Measurements from ENCODE around the gene HLA-G. TPM values are rescaled to one million over a fixed set of nuclear protein-coding genes. Genes with fewer than 3 reads are reported as not detected.
"Not testable (repeated sequence)": the region's sequence is repeated elsewhere in the genome, so short reads cannot be mapped to it uniquely, and the experiment has no call there.

Gene HLA-G
- total RNA-seq = 0.29 to 0.70 TPM (median 0.56 TPM) in 3 replicates

DNA sequence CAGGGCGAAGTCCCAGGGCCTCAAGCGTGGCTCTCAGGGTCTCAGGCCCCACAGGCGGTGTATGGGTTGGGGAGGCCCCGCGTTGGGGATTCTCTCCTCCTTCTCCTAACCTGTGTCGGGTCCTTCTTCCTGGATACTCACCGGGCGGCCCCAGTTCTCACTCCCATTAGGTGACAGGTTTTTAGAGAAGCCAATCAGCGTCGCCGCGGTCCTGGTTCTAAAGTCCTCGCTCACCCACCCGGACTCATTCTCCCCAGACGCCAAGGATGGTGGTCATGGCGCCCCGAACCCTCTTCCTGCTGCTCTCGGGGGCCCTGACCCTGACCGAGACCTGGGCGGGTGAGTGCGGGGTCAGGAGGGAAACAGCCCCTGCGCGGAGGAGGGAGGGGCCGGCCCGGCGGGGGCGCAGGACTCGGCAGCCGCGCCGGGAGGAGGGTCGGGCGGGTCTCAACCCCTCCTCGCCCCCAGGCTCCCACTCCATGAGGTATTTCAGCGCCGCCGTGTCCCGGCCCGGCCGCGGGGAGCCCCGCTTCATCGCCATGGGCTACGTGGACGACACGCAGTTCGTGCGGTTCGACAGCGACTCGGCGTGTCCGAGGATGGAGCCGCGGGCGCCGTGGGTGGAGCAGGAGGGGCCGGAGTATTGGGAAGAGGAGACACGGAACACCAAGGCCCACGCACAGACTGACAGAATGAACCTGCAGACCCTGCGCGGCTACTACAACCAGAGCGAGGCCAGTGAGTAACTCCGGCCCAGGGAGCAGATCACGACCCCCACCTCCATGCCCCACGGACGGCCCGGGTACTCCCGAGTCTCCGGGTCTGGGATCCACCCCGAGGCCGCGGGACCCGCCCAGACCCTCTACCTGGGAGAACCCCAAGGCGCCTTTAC, at the start of gene HLA-G:
Gene HLA-G, plus strand, starts transcription at position 247 of the 892 bp plus-strand sequence. Its CDS starts 20 bp downstream, at position 267.
- no peak within 1 kb of the TSS for H3K27ac Mint-ChIP-seq
- H3K36me3 Mint-ChIP-seq = no peaks in the 10 kb centered on the region
- H3K4me1 Mint-ChIP-seq = peaks cover 7% of the 10 kb centered on the region
- H3K4me3 Mint-ChIP-seq = peak within 1 kb of the TSS; percentile 38
- TF ChIP-seq, protein P1, sequence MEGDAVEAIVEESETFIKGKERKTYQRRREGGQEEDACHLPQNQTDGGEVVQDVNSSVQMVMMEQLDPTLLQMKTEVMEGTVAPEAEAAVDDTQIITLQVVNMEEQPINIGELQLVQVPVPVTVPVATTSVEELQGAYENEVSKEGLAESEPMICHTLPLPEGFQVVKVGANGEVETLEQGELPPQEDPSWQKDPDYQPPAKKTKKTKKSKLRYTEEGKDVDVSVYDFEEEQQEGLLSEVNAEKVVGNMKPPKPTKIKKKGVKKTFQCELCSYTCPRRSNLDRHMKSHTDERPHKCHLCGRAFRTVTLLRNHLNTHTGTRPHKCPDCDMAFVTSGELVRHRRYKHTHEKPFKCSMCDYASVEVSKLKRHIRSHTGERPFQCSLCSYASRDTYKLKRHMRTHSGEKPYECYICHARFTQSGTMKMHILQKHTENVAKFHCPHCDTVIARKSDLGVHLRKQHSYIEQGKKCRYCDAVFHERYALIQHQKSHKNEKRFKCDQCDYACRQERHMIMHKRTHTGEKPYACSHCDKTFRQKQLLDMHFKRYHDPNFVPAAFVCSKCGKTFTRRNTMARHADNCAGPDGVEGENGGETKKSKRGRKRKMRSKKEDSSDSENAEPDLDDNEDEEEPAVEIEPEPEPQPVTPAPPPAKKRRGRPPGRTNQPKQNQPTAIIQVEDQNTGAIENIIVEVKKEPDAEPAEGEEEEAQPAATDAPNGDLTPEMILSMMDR (IDR thresholded peaks at IDR 0.05; ENCODE audit: unreplicated experiment) = no peak
- no peak for DNase-seq (ENCODE audit: low spot score in 2 of 2, unreplicated experiment in 2 of 2)
- peaks cover 96% of the 10 kb centered on the region for H3K27me3 Mint-ChIP-seq (ENCODE audit: low read depth)
- no peaks in the 10 kb centered on the region for H3K9me3 Mint-ChIP-seq

DNA sequence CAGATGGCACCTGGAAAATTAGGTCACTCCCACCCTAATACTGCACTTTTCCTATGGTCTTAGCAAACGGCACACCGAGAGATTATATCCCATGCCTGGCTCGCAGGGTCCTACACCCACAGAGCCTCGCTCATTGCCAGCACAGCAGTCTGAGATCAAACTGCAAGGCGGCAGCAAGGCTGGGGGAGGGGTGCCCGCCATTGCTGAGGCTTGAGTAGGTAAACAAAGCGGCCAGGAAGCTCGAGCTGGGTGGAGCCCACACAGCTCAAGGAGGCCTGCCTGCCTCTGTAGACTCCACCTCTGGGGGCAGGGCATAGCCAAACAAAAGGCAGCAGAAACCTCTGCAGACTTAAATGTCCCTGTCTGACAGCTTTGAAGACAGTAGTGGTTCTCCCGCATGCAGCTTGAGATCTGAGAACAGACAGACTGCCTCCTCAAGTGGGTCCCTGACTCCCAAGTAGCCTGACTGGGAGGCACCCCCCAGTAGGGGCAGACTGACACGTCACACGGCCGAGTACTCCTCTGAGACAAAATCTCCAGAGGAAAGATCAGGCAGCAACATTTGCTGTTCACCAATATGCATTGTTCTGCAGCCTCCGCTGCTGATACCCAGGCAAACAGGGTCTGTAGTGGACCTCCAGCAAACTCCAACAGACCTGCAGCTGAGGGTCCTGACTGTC, 47.5 kb upstream of the HLA-G start:
- peaks cover 78% of the 10 kb centered on the region for H3K27me3 Mint-ChIP-seq (ENCODE audit: low read depth)
- not testable (repeated sequence) for H3K4me3 Mint-ChIP-seq; H3K4me1 Mint-ChIP-seq; H3K27ac Mint-ChIP-seq; H3K36me3 Mint-ChIP-seq; DNase-seq (ENCODE audit: low spot score in 2 of 2, unreplicated experiment in 2 of 2)
- peaks cover 20% of the 10 kb centered on the region for H3K9me3 Mint-ChIP-seq

DNA sequence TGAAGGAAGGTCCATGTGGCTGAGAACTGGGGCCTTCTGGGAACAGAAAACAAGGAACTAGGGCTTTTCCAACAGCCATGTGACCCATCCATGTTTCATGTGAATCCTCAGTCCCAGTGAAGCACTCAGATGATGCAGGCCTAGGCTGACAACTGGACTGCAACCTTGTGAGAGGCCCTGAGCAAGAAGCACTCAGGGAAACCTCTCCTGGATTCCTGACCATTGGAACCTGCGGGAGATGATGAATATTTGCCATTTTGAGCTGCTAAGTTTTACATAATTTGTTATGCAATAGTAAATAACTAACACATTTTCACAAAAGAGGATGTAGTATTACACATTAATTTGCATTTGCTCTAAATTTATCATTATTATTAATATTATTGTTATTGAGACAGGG, 38.4 kb upstream of the HLA-G start:
- H3K36me3 Mint-ChIP-seq = no peaks in the 10 kb centered on the region
- TF ChIP-seq, protein P1 (IDR thresholded peaks at IDR 0.05; ENCODE audit: unreplicated experiment) = no peak
- H3K27ac Mint-ChIP-seq = no peak overlapping the region
- no peaks in the 10 kb centered on the region for H3K9me3 Mint-ChIP-seq
- peaks cover 10% of the 10 kb centered on the region for H3K4me1 Mint-ChIP-seq
- DNase-seq (ENCODE audit: low spot score in 2 of 2, unreplicated experiment in 2 of 2) = no peak
- H3K4me3 Mint-ChIP-seq = no peak overlapping the region
- H3K27me3 Mint-ChIP-seq (ENCODE audit: low read depth) = peaks cover 81% of the 10 kb centered on the region

DNA sequence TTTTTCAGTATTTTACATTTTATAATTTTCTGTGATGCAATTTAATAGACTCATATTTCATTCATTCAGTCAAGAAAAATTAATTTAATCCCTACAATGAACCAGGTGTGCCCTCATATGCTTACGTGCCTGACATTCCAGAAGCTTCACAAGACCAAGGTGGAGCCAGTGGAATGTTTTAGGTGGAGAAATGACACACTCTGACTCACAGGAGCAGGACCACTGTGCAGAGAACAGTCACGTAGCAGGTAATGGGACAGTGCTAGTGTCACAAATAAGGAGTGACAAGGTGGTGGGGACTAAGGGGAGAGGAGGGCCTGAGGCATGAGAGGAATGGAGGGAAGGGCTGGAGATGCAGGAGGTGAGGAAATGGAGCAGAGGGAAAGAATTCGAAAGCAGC, 37.0 kb upstream of the HLA-G start:
- H3K4me3 Mint-ChIP-seq = peak overlapping the region; percentile 26
- no peak for DNase-seq (ENCODE audit: low spot score in 2 of 2, unreplicated experiment in 2 of 2)
- H3K9me3 Mint-ChIP-seq = no peaks in the 10 kb centered on the region
- H3K27ac Mint-ChIP-seq = peak overlapping the region; percentile 74
- TF ChIP-seq, protein P1 (IDR thresholded peaks at IDR 0.05; ENCODE audit: unreplicated experiment) = no peak
- no peaks in the 10 kb centered on the region for H3K36me3 Mint-ChIP-seq
- H3K4me1 Mint-ChIP-seq = peaks cover 10% of the 10 kb centered on the region
- peaks cover 85% of the 10 kb centered on the region for H3K27me3 Mint-ChIP-seq (ENCODE audit: low read depth)

DNA sequence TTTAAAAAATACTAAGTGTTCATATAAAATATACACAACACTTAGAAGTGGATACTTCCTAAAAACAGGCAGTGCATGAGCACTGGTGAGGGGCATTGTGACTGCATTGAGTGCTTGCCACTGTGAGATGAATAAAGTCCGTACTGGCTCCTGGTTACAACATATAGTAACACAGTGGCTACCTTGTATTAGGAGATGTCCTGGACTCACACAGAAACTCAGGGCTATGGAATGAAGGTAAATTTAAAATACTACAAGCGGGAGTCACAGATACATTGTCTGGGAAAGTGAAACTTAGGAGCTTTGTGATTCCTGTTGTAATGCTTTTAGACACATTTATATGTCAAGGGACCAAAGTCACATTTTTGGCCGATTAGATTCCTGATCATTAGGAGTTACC, 36.5 kb upstream of the HLA-G start:
- DNase-seq (ENCODE audit: low spot score in 2 of 2, unreplicated experiment in 2 of 2) = no peak
- no peaks in the 10 kb centered on the region for H3K36me3 Mint-ChIP-seq
- peaks cover 87% of the 10 kb centered on the region for H3K27me3 Mint-ChIP-seq (ENCODE audit: low read depth)
- TF ChIP-seq, protein P1 (IDR thresholded peaks at IDR 0.05; ENCODE audit: unreplicated experiment) = no peak
- peak overlapping the region; percentile 67 for H3K4me3 Mint-ChIP-seq
- H3K27ac Mint-ChIP-seq = no peak overlapping the region
- H3K4me1 Mint-ChIP-seq = peaks cover 10% of the 10 kb centered on the region
- no peaks in the 10 kb centered on the region for H3K9me3 Mint-ChIP-seq

DNA sequence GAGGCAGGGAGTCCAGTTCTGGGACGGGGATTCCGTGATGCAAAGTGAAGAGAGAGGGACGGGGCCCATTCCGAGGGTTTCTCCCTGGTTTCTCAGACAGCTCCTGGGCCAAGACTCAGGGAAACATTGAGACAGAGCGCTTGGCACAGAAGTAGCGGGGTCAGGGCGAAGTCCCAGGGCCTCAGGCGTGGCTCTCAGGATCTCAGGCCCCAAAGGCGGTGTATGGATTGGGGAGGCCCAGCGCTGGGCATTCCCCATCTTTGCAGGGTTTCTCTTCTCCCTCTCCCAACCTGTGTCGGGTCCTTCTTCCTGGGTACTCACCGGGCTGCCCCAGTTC, 35.9 kb upstream of the HLA-G start:
- DNase-seq (ENCODE audit: low spot score in 2 of 2, unreplicated experiment in 2 of 2) = no peak
- H3K36me3 Mint-ChIP-seq = no peaks in the 10 kb centered on the region
- no peak overlapping the region for H3K27ac Mint-ChIP-seq
- H3K27me3 Mint-ChIP-seq (ENCODE audit: low read depth) = peaks cover 91% of the 10 kb centered on the region
- peak overlapping the region; percentile 67 for H3K4me3 Mint-ChIP-seq
- TF ChIP-seq, protein P1 (IDR thresholded peaks at IDR 0.05; ENCODE audit: unreplicated experiment) = no peak
- H3K9me3 Mint-ChIP-seq = no peaks in the 10 kb centered on the region
- peaks cover 10% of the 10 kb centered on the region for H3K4me1 Mint-ChIP-seq

Measured in mesothelial cell of epicardium (in vitro differentiated cells).